ENCODE data around the gene SIPA1L3.

Gene SIPA1L3

GRCh38 chr19:38193445-38193844 is 286.4 kb downstream of the SIPA1L3 start:
- H3K9ac ChIP-seq (ENCODE audit: low read length): no peak overlapping the region
- no peaks in the 10 kb centered on the region for H3K27me3 ChIP-seq (ENCODE audit: low read depth, low read length)
- H3K4me3 ChIP-seq (ENCODE audit: low read length): no peak overlapping the region
- peaks cover 9% of the 10 kb centered on the region for H3K4me1 ChIP-seq (ENCODE audit: low read length)
- H3K9me3 ChIP-seq (ENCODE audit: insufficient read depth, low read length): no peaks in the 10 kb centered on the region
- H4K20me1 ChIP-seq (ENCODE audit: insufficient read depth, low read length): no peaks in the 10 kb centered on the region
- no peak overlapping the region for H3K27ac ChIP-seq (ENCODE audit: low read length)
- no peaks in the 10 kb centered on the region for H3K36me3 ChIP-seq (replicated peaks; ENCODE audit: low read depth, low read length)
- no peak overlapping the region for H3K4me2 ChIP-seq (ENCODE audit: low read length)
- TF ChIP-seq EZH2phosphoT487 (IDR thresholded peaks at IDR 0.05; ENCODE audit: low read depth) (no peak), CTCF (IDR thresholded peaks at IDR 0.05; ENCODE audit: low read depth, low read length) (no peak)
- H3K79me2 ChIP-seq (ENCODE audit: low read length): no peaks in the 10 kb centered on the region
- no peak overlapping the region for H2AFZ ChIP-seq (ENCODE audit: low read depth, low read length)

GRCh38 chr19:38194061-38194701 is 287.2 kb downstream of the SIPA1L3 start:
- Histone ChIP-seq H3K4me1 (ENCODE audit: low read length) (peaks cover 9% of the 10 kb centered on the region), H2AFZ (ENCODE audit: low read depth, low read length) (no peak overlapping the region), H3K9ac (ENCODE audit: low read length) (no peak overlapping the region), H3K36me3 (replicated peaks; ENCODE audit: low read depth, low read length) (no peaks in the 10 kb centered on the region), H3K27ac (ENCODE audit: low read length) (no peak overlapping the region), H3K4me2 (ENCODE audit: low read length) (no peak overlapping the region), H3K79me2 (ENCODE audit: low read length) (no peaks in the 10 kb centered on the region), H4K20me1 (ENCODE audit: insufficient read depth, low read length) (no peaks in the 10 kb centered on the region), H3K27me3 (ENCODE audit: low read depth, low read length) (no peaks in the 10 kb centered on the region), H3K4me3 (ENCODE audit: low read length) (no peak overlapping the region), H3K9me3 (ENCODE audit: insufficient read depth, low read length) (no peaks in the 10 kb centered on the region)
- TF ChIP-seq CTCF (IDR thresholded peaks at IDR 0.05; ENCODE audit: low read depth, low read length) (no peak), EZH2phosphoT487 (IDR thresholded peaks at IDR 0.05; ENCODE audit: low read depth) (no peak)

- H3K27me3 ChIP-seq (ENCODE audit: low read depth, low read length): no peaks in the 10 kb centered on the region
- H3K36me3 ChIP-seq (replicated peaks; ENCODE audit: low read depth, low read length): no peaks in the 10 kb centered on the region
- TF ChIP-seq CTCF (IDR thresholded peaks at IDR 0.05; ENCODE audit: low read depth, low read length) (no peak), EZH2phosphoT487 (IDR thresholded peaks at IDR 0.05; ENCODE audit: low read depth) (no peak)
- H3K27ac ChIP-seq (ENCODE audit: low read length): no peak overlapping the region
- no peaks in the 10 kb centered on the region for H4K20me1 ChIP-seq (ENCODE audit: insufficient read depth, low read length)
- H3K79me2 ChIP-seq (ENCODE audit: low read length): no peaks in the 10 kb centered on the region
- H3K9ac ChIP-seq (ENCODE audit: low read length): no peak overlapping the region
- H3K9me3 ChIP-seq (ENCODE audit: insufficient read depth, low read length): no peaks in the 10 kb centered on the region
- H3K4me3 ChIP-seq (ENCODE audit: low read length): no peak overlapping the region
- H2AFZ ChIP-seq (ENCODE audit: low read depth, low read length): no peak overlapping the region
- no peak overlapping the region for H3K4me2 ChIP-seq (ENCODE audit: low read length)
- H3K4me1 ChIP-seq (ENCODE audit: low read length): peaks cover 3% of the 10 kb centered on the region
These were observed 288.2 kb downstream of the SIPA1L3 start for GRCh38 chr19:38195237-38195636.

- no peak overlapping the region for H2AFZ ChIP-seq (ENCODE audit: low read depth, low read length)
- no peaks in the 10 kb centered on the region for H4K20me1 ChIP-seq (ENCODE audit: insufficient read depth, low read length)
- H3K4me1 ChIP-seq (ENCODE audit: low read length): no peaks in the 10 kb centered on the region
- H3K4me2 ChIP-seq (ENCODE audit: low read length): no peak overlapping the region
- no peaks in the 10 kb centered on the region for H3K9me3 ChIP-seq (ENCODE audit: insufficient read depth, low read length)
- no peaks in the 10 kb centered on the region for H3K36me3 ChIP-seq (replicated peaks; ENCODE audit: low read depth, low read length)
- no peak overlapping the region for H3K27ac ChIP-seq (ENCODE audit: low read length)
- no peak overlapping the region for H3K4me3 ChIP-seq (ENCODE audit: low read length)
- no peaks in the 10 kb centered on the region for H3K79me2 ChIP-seq (ENCODE audit: low read length)
- H3K9ac ChIP-seq (ENCODE audit: low read length): no peak overlapping the region
- TF ChIP-seq CTCF (IDR thresholded peaks at IDR 0.05; ENCODE audit: low read depth, low read length) (no peak), EZH2phosphoT487 (IDR thresholded peaks at IDR 0.05; ENCODE audit: low read depth) (no peak)
- H3K27me3 ChIP-seq (ENCODE audit: low read depth, low read length): no peaks in the 10 kb centered on the region
These were observed 289.3 kb downstream of the SIPA1L3 start for GRCh38 chr19:38196245-38196837.

All from OCI-LY3 (cell line).